GM18951 (cell line): Measurements from ENCODE around the gene COL23A1.
A peak's percentile ranks its signal among the peaks of the same experiment; 100 is the strongest.
"Not testable (repeated sequence)": the region's sequence is repeated elsewhere in the genome, so short reads cannot be mapped to it uniquely, and the experiment has no call there.

Experiments used
- POLR2A ChIP-seq: IDR thresholded peaks from 4 replicates; pipeline ENCODE4 v1.6.1; 2011; ENCODE audit warnings: mild to moderate bottlenecking; ENCODE audit not compliant: insufficient read length, insufficient read depth; ENCODE audit errors: extremely low read depth
- in situ Hi-C: fragments of 300-500 bp; cut with MboI; formaldehyde crosslinking; loops from one replicate; pipeline ENCODE4 v1.12.0; 2022; ENCODE audit warnings: low sequenced_read_pairs, mixed read lengths, inconsistent platforms; ENCODE audit not compliant: unreplicated experiment

Gene COL23A1

DNA sequence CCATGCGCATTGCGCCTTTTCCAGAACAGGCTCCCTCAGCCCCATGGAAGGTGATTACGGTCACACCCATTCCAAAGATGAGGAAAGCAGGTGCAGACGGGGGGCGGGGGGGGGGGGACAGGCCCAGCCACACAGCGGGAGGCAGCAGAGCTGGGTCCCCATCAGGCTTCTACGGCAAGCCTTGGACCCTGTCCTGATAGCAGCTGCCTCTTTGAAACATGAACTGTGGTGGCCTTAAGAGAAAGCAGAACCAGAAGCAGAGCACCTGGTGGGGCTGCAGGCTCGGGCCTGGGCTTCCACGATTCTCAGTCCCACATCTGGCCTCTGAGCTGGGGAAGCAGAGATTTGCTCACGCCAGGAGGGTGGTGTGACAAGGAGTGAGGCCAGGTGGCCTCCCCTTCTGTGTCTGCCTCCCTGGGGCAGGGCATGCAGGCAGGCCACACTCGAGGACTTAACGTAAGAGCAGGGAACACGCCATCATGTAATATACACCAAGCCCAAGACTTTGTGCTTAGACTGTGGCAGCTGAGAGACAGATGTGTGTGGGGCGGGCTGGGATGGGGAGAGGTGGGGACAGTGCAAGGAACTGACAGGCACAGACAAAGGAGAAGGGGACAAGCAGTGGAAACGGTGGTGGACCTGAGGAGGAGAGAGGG, 343.4 kb downstream of the COL23A1 start:
- no peak for TF ChIP-seq POLR2A
- in situ Hi-C loops: no loop called here

DNA sequence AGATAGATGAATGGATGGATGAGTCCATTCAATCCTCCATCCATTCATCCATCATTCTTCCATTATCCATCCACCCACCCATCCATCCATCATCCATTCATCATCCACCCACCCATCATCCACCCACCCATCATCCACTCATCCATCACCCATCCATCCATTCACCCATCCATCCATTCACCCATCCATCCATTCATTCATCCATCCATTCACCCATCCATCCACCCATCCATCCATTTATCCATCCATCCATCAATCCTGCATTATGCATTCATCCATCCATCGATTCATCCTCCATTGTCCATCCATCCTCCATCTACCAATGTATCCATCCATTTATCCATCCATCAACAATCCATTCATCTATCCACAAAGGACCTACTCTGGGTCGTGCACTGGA, 344.8 kb downstream of the COL23A1 start:
- TF ChIP-seq POLR2A: no peak
- in situ Hi-C loops: no loop called here

DNA sequence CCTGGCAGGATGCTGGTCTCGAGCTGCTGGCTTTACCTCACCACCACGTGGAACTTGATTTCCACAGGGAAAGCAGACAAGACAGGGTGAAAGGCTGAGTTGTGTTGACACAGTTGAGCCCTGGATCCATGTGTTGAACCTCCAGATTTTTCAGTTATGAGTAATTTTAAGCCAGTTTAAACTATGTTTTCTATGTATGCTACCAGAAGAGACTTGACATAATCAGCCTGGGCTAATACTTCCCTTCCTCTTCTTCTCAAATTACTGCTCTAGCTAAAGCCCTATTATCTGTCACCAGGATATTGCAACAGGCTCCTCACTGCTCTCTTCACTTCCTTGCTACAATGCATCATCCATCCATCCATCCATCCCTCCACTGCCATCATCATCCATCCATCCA, 345.6 kb downstream of the COL23A1 start:
- in situ Hi-C loops: no loop called here

DNA sequence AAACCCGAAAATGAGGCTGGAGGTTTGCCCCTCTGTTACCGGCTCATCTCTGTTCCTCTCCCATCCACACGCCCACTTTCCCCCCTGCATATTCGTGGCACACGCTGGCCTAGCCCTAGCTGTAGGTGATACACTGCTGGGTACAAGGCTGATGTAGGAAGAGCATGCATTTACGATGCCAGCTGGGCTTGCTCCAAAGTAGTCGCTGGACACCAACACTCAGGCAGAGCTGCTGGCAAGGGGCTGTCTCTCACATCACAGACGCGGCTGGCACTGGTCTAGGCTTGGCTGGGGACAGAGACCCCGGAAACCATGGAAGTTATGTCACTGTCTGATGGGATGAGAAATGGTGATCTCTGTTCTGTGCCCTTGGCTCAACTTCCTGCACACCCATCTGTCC, 347.8 kb downstream of the COL23A1 start:
- TF ChIP-seq POLR2A: no peak
- in situ Hi-C loops: no loop called here

More for the DNA sequence above, 345.6 kb downstream of the COL23A1 start:
- TF ChIP-seq POLR2A: no peak

- no peak for TF ChIP-seq POLR2A
- in situ Hi-C loops: no loop called here
Observed at GRCh38 chr5:178241688-178242231, 348.4 kb downstream of the COL23A1 start.

- in situ Hi-C loops: no loop called here
Observed at GRCh38 chr5:178241231-178241663, 348.9 kb downstream of the COL23A1 start.

DNA sequence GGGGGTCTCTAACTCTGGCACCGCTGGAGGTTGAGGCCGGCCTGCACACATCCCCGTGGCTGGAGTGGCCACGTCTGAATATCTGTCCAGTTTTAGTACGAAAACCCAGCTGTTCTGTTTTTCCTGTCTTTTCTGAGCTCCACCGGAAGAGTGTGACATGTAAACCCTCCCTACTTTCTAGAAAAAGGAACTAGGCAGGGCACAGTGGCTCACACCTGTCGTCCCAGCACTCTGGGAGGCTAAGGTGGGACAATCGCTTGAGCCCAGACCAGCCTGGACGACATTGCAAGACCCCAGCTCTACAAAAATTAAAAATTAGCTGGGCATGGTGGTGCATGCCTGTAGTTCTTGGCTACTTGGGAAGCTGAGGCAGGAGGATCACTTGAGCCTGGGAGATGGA, 349.4 kb downstream of the COL23A1 start:
- TF ChIP-seq POLR2A: no peak
- in situ Hi-C loops: no loop called here

More at GRCh38 chr5:178241231-178241663, 348.9 kb downstream of the COL23A1 start:
- no peak for TF ChIP-seq POLR2A

- in situ Hi-C loops: no loop called here
- TF ChIP-seq POLR2A: no peak
Observed at GRCh38 chr5:178240341-178240741, 349.9 kb downstream of the COL23A1 start.

DNA sequence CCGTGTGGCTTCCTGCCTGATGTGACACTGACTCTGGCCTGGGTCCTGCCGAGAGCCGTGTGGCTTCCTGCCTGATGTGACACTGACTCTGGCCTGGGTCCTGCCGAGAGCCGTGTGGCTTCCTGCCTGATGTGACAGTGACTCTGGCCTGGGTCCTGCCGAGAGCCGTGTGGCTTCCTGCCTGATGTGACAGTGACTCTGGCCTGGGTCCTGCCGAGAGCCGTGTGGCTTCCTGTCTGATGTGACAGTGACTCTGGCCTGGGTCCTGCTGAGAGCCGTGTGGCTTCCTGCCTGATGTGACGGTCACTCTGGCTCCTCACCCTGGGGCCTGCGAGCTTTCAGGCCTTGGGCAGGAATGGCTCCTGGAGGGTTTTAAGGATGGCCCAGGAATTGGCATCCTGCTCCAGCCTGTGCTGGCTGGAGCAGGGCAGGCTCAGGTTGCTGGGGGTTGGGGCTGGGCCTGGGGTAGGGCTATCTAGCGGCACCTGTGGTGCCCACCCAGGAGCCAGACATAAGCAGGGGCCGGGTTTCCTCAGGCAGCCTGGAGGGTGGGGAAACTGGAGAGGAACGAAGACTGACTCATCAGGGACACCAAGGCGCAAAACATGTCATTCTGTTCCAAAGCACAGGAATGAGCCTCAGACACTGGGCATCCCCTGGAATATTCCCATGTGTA, 350.4 kb downstream of the COL23A1 start:
- in situ Hi-C loops: not testable (repeated sequence)
- peak; percentile 47 for TF ChIP-seq POLR2A

- no peak for TF ChIP-seq POLR2A
- in situ Hi-C loops: no loop called here
Observed at GRCh38 chr5:178238711-178239592, 351.2 kb downstream of the COL23A1 start.

GRCh38 chr5:178238313-178238635, 351.9 kb downstream of the COL23A1 start:
- no peak for TF ChIP-seq POLR2A
- in situ Hi-C loops: no loop called here

DNA sequence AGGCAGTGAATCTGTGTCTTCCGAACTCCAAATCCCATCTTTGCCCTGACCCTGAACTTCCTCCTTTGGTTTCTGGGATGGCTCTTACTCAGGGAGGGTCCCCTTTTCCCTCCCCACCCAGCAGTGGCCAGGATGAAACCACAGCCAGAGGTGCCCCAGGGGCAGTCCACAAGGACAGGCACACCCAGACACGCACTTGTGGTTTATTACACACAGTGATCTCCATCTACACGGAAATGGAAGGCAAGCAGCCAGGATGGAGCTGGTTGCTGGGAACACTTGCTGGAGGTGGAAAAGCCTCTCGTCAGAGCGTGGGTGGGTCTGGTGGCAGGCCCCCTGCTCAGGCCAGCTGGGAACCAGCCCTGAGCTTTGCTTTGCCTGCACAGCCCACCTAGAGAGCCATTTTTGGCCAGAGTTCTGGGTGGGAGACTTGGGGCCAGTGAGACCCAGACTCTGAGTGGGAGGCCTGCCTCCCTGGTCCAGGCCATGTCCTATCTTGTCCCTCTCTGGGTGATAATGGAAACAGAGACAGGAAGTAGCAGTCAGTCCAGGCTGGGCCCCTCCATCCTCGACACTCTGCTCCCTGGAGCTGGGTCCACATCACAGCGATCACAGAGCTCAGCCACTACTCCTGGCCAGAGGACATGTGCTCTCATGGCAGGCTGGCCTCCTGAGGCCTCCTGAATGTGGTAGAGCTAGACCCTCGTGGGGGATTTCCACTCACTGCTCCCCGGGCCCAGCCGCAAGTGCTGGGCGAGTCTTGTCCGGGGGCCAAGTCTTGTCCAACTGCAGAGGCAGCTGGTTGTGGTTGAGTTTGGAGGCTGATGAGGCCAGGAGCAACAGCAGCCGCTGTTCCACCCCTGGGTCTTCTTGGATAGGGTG, 352.5 kb downstream of the COL23A1 start:
- in situ Hi-C loops: no loop called here

More for the DNA sequence above, 352.5 kb downstream of the COL23A1 start:
- no peak for TF ChIP-seq POLR2A
